PC-9 (cell line): ENCODE data around the gene SOX5.

ENCODE experiments used
- EZH2 ChIP-seq: fragments of 200-600 bp; sonication (generic); IDR thresholded peaks from 2 replicates; pipeline ENCODE4 v1.8.0; 2017; ENCODE audit warnings: antibody characterized with exemption, low read depth
- TF ChIP-seq, protein P1 (sequence below): fragments of 200-600 bp; sonication (generic); conservative IDR thresholded peaks from 2 replicates; pipeline ENCODE4 v1.6.1; 2017; ENCODE audit warnings: mixed run types, antibody characterized with exemption, mild to moderate bottlenecking, moderate library complexity

GRCh38 chr12:23817345-23817744 is 132.1 kb downstream of the SOX5 start:
- TF ChIP-seq, protein P1, sequence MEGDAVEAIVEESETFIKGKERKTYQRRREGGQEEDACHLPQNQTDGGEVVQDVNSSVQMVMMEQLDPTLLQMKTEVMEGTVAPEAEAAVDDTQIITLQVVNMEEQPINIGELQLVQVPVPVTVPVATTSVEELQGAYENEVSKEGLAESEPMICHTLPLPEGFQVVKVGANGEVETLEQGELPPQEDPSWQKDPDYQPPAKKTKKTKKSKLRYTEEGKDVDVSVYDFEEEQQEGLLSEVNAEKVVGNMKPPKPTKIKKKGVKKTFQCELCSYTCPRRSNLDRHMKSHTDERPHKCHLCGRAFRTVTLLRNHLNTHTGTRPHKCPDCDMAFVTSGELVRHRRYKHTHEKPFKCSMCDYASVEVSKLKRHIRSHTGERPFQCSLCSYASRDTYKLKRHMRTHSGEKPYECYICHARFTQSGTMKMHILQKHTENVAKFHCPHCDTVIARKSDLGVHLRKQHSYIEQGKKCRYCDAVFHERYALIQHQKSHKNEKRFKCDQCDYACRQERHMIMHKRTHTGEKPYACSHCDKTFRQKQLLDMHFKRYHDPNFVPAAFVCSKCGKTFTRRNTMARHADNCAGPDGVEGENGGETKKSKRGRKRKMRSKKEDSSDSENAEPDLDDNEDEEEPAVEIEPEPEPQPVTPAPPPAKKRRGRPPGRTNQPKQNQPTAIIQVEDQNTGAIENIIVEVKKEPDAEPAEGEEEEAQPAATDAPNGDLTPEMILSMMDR, result no peak
- no peak for TF ChIP-seq EZH2
